ENCODE results near the gene ZKSCAN4. TPM values are rescaled to one million over a fixed set of nuclear protein-coding genes. Genes with fewer than 3 reads are reported as not detected.
A peak's percentile ranks its signal among the peaks of the same experiment; 100 is the strongest.

Gene ZKSCAN4
- total RNA-seq, 3 donors from 2014 or later (not counting 1 experiment from before 2014, with no cell fraction given) = 1.6 to 4.2 (median 2.9) TPM

- WGBS (ENCODE audit: insufficient coverage) = 2% methylated on average over 45 of the region's 45 CpGs
- TF ChIP-seq CTCF (IDR thresholded peaks at IDR 0.05) = no peak
- Mint-ChIP-seq H3K27me3 (ENCODE audit: low read depth in 2 of 2) (peaks cover 17 to 38% of the 10 kb centered on the region in 2 donors), H3K9me3 (no peaks in the 10 kb centered on the region), H3K36me3 (peaks cover 12% of the 10 kb centered on the region), H3K4me3 (peak within 1 kb of the TSS; percentile 80), H3K4me1 (peaks cover 19 to 29% of the 10 kb centered on the region in 2 donors), H3K27ac (peak within 1 kb of the TSS; percentile 73 to 87)
- Histone ChIP-seq H3K4me3 (ENCODE audit: low read length) (peak within 1 kb of the TSS; percentile 64), H3K36me3 (ENCODE audit: control insufficient read depth, insufficient read depth, low read length) (peaks cover 19% of the 10 kb centered on the region), H3K9me3 (ENCODE audit: control insufficient read depth, insufficient read depth, low read length) (no peaks in the 10 kb centered on the region), H3K4me1 (ENCODE audit: control insufficient read depth, insufficient read depth, low read length) (peaks cover 16% of the 10 kb centered on the region), H3K27me3 (ENCODE audit: control insufficient read depth, insufficient read depth, low read length) (peaks cover 9% of the 10 kb centered on the region), H3K27ac (ENCODE audit: low read length) (peak within 1 kb of the TSS; percentile 19)
- DNase-seq (peak; percentile 57 to 64), ATAC-seq (peak; percentile 91 to 97 (median 94))
- intact Hi-C loops (cut with micrococcal nuclease) = no loop called here
Measured at GRCh38 chr6:28225056-28225834, 26.8 kb downstream of the ZKSCAN4 start, which contains the start of gene ZSCAN9. ZSCAN9 (plus strand) TSS chr6:28225275; CDS start chr6:28227085, 1,810 bp downstream.

- DNase-seq = no peak
- H3K4me1 Mint-ChIP-seq = peaks cover 19 to 29% of the 10 kb centered on the region in 2 donors
- peaks cover 10% of the 10 kb centered on the region for H3K27me3 ChIP-seq (ENCODE audit: control insufficient read depth, insufficient read depth, low read length)
- H3K27me3 Mint-ChIP-seq (ENCODE audit: low read depth in 2 of 2) = peaks cover 19 to 43% of the 10 kb centered on the region in 2 donors
- H3K27ac Mint-ChIP-seq = peak overlapping the region; percentile 73 to 87
- H3K27ac ChIP-seq (ENCODE audit: low read length) = peak overlapping the region; percentile 19
- peak in 1 of 3 donors; percentile 5 for ATAC-seq
- peaks cover 7% of the 10 kb centered on the region for H3K36me3 Mint-ChIP-seq
- intact Hi-C loops (cut with micrococcal nuclease) = no loop called here
- 56% methylated on average over 8 of the region's 9 CpGs for WGBS (ENCODE audit: insufficient coverage)
- H3K9me3 ChIP-seq (ENCODE audit: control insufficient read depth, insufficient read depth, low read length) = no peaks in the 10 kb centered on the region
- H3K4me1 ChIP-seq (ENCODE audit: control insufficient read depth, insufficient read depth, low read length) = peaks cover 17% of the 10 kb centered on the region
- H3K4me3 ChIP-seq (ENCODE audit: low read length) = peak overlapping the region; percentile 64
- peaks cover 17% of the 10 kb centered on the region for H3K36me3 ChIP-seq (ENCODE audit: control insufficient read depth, insufficient read depth, low read length)
- no peaks in the 10 kb centered on the region for H3K9me3 Mint-ChIP-seq
- peak overlapping the region; percentile 80 for H3K4me3 Mint-ChIP-seq
- TF ChIP-seq CTCF (IDR thresholded peaks at IDR 0.05) = no peak
Measured at GRCh38 chr6:28224131-28225055, 27.7 kb downstream of the ZKSCAN4 start.

GRCh38 chr6:28220257-28221133 is 31.6 kb downstream of the ZKSCAN4 start:
- Mint-ChIP-seq H3K4me1 (peaks cover 9 to 30% of the 10 kb centered on the region in 2 donors), H3K27me3 (ENCODE audit: low read depth in 2 of 2) (peaks cover 32 to 52% of the 10 kb centered on the region in 2 donors), H3K9me3 (no peaks in the 10 kb centered on the region), H3K27ac (no peak overlapping the region), H3K36me3 (no peaks in the 10 kb centered on the region), H3K4me3 (peak overlapping the region; percentile 57)
- H3K4me3 ChIP-seq (ENCODE audit: low read length) = no peak overlapping the region
- intact Hi-C loops (cut with micrococcal nuclease) = no loop called here
- WGBS (ENCODE audit: insufficient coverage) = 47% methylated on average over 6 of the region's 6 CpGs
- DNase-seq (no peak), ATAC-seq (no peak)
- H3K27me3 ChIP-seq (ENCODE audit: control insufficient read depth, insufficient read depth, low read length) = peaks cover 12% of the 10 kb centered on the region
- no peak overlapping the region for H3K27ac ChIP-seq (ENCODE audit: low read length)
- TF ChIP-seq CTCF (IDR thresholded peaks at IDR 0.05) = no peak
- peaks cover 22% of the 10 kb centered on the region for H3K4me1 ChIP-seq (ENCODE audit: control insufficient read depth, insufficient read depth, low read length)
- no peaks in the 10 kb centered on the region for H3K36me3 ChIP-seq (ENCODE audit: control insufficient read depth, insufficient read depth, low read length)
- H3K9me3 ChIP-seq (ENCODE audit: control insufficient read depth, insufficient read depth, low read length) = no peaks in the 10 kb centered on the region

All from natural killer cell (primary cell).